ENCODE measurements around the gene FHL2. TPM values are rescaled to one million over a fixed set of nuclear protein-coding genes. Genes with fewer than 3 reads are reported as not detected.

FHL2 gene
- total and polyA plus RNA-seq, 2 of the 13 experiments (the other 11 are each of a cell fraction or from before 2014, with no cell fraction given) = 1.9 to 74.8 TPM

DNA sequence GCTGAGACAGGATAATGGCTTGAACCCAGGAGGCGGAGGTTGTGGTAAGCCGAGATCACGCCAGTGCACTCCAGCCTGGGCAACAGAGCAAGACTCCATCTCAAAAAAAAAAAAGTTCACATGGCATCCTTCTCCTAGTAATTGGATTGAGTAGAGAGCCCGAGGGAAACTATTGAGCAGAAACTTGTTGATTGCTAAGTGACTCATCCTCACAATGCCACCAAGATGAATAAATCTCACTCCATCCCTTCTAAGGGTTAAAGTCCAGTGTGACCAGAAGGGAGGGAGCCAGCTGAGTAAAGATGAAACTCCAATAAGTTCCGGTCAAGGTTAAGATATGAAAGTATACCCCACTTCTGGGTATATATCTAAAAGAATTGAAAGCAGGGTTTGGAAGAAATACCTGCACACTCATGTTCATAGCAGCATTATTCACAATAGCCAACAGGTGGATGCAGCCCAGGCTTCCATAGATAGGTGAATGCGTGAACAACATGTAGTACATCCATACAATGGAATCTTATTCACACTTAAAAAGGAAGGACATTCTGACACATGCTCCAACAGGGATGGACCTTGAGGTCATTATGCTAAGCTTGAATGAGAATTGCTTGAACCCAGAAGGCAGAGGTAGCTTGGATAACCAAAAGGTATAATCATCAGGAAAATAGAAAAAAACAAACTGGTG is 13.0 kb upstream of the FHL2 start:
- H3K79me2 ChIP-seq (ENCODE audit: insufficient read depth, low read length) = no peaks in the 10 kb centered on the region
- H3K9ac ChIP-seq (ENCODE audit: insufficient read depth, low read depth, low read length) = no peak overlapping the region
- CTCF ChIA-PET (ENCODE audit: low intra/inter-chr PET ratio, low total read pairs) = no interaction called here
- H2AFZ ChIP-seq (ENCODE audit: low read length) = no peak overlapping the region
- H3K36me3 ChIP-seq (replicated peaks in 1 of 2; ENCODE audit: control insufficient read depth in 1 of 2, insufficient read depth in 2 of 2, low read length in 2 of 2) = no peaks in the 10 kb centered on the region
- in situ Hi-C loops (cut with HindIII; ENCODE audit: extremely low pct_ligation_motif_present, low pct_unique_long_range_greater_than_20kb) = loop anchor here (5.0 kb wide), 1 partner anchor 40 kb away; no protein-coding TSS in a partner anchor
- peaks cover 15% of the 10 kb centered on the region for H3K4me1 ChIP-seq (ENCODE audit: insufficient read depth, low read length)
- no peak for DNase-seq (ENCODE audit: low spot score)
- peaks cover 1 to 46% of the 10 kb centered on the region in 2 experiments; a peak in 4 of 5 replicates for H3K27me3 ChIP-seq (ENCODE audit: control insufficient read depth in 1 of 2, insufficient read depth in 2 of 2, low read length in 2 of 2)
- POLR2A ChIA-PET = no interaction called here
- peak; percentile 50; the same call in 2 of the 3 replicates for ATAC-seq
- no peak overlapping the region for H3K27ac ChIP-seq (ENCODE audit: extremely low read length, insufficient read depth, low read length)
- no peaks in the 10 kb centered on the region for H4K20me1 ChIP-seq (ENCODE audit: insufficient read depth, low read length)
- BruUV-seq (replicated peaks) = no TSS peak
- no peaks in the 10 kb centered on the region for H3K9me3 ChIP-seq (ENCODE audit: low read length)
- intact Hi-C loops (cut with micrococcal nuclease; ENCODE audit: unreplicated experiment) = no loop called here
- TF ChIP-seq, protein P1, sequence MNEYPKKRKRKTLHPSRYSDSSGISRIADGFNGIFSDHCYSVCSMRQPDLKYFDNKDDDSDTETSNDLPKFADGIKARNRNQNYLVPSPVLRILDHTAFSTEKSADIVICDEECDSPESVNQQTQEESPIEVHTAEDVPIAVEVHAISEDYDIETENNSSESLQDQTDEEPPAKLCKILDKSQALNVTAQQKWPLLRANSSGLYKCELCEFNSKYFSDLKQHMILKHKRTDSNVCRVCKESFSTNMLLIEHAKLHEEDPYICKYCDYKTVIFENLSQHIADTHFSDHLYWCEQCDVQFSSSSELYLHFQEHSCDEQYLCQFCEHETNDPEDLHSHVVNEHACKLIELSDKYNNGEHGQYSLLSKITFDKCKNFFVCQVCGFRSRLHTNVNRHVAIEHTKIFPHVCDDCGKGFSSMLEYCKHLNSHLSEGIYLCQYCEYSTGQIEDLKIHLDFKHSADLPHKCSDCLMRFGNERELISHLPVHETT (CRISPR knock-in tag; conservative IDR thresholded peaks at IDR 0.05) = no peak
- TF ChIP-seq TFAP4 (IDR thresholded peaks at IDR 0.05; ENCODE audit: borderline replicate concordance, low read depth) = peak; percentile 46; the same call in 1 of the 2 replicates
- TF ChIP-seq SMAD1 (CRISPR knock-in tag; IDR thresholded peaks at IDR 0.05; ENCODE audit: borderline replicate concordance, low read depth) = no peak
- TF ChIP-seq ZNF816 (CRISPR knock-in tag; IDR thresholded peaks at IDR 0.05; ENCODE audit: borderline replicate concordance) = no peak
- peak; percentile 49; the same call in 1 of the 2 replicates for TF ChIP-seq FOSL2 (CRISPR knock-in tag; IDR thresholded peaks at IDR 0.05)
- TF ChIP-seq AHDC1 (CRISPR knock-in tag; IDR thresholded peaks at IDR 0.05; ENCODE audit: borderline replicate concordance) = 0 out of 2 replicates have a peak, but pooled peaks have one; percentile 14
- peak; percentile 23; the same call in 1 of the 2 replicates for TF ChIP-seq RARA (CRISPR knock-in tag; IDR thresholded peaks at IDR 0.05)
- no peak overlapping the region for H3K4me3 ChIP-seq (replicated peaks in 1 of 3; ENCODE audit: insufficient read depth in 1 of 3, low read depth in 2 of 3, low read length in 3 of 3)
- H3K4me2 ChIP-seq (ENCODE audit: low read depth, low read length) = no peak overlapping the region
- FAIRE-seq = no peak
- 48% methylated on average over 6 of the region's 6 CpGs for WGBS (ENCODE audit: low lambda C conversion rate)

Data from HepG2 (cell line).